AG04450 (cell line): ENCODE data around the gene ATXN1. TPM values are rescaled to one million over a fixed set of nuclear protein-coding genes. Genes with fewer than 3 reads are reported as not detected.

Experiments
- CTCF ChIA-PET: fragments of 300-600, 350-600 bp; formaldehyde crosslinking; extraction: SDS; loops from one replicate; lab custom pipeline; 2022; ENCODE audit warnings: antibody characterized with exemption, inconsistent platforms; lab: Charles Lee
- POLR2A ChIA-PET: fragments of 350-600 bp; formaldehyde crosslinking; extraction: SDS; loops from one replicate; lab custom pipeline; 2021; ENCODE audit warnings: antibody characterized with exemption, inconsistent platforms; lab: Yijun Ruan, JAX
- DNase-seq: peaks from one replicate; pipeline ENCODE4 v3.0.0-alpha.2; 2011; ENCODE audit warnings: low read depth, low spot score
- H3K27ac ChIP-seq: one replicate; pipeline ENCODE4 v1.5.1; 2012; ENCODE audit warnings: low read depth, low read length, control low read depth
- H3K27me3 ChIP-seq: one replicate; pipeline ENCODE4 v1.6.0; 2012; ENCODE audit warnings: low read length; ENCODE audit not compliant: control insufficient read depth, insufficient read depth
- H3K4me3 ChIP-seq: 2 replicates; pipeline ENCODE4 v1.5.1; 2011; ENCODE audit warnings: mild to moderate bottlenecking, low read depth, low read length, control low read depth
- H3K9me3 ChIP-seq: 2 replicates; pipeline ENCODE4 v1.5.1; 2012; ENCODE audit warnings: low read length; ENCODE audit not compliant: control insufficient read depth, insufficient read depth
- CTCF ChIP-seq: IDR thresholded peaks from 2 replicates; pipeline ENCODE4 v1.5.1; 2011; ENCODE audit warnings: low read depth, low read length, control low read depth, inconsistent platforms
- polyA plus RNA-seq: library from polyadenylated mRNA; depleted of rRNA; stranded (reverse); fragments of >200 nt; gene quantifications from 2 replicates; pipeline ENCODE4 v1.2.3, GENCODE V29; 2011

The ATXN1 gene
- polyA plus RNA-seq, 1 experiment, result 12.6 TPM

DNA sequence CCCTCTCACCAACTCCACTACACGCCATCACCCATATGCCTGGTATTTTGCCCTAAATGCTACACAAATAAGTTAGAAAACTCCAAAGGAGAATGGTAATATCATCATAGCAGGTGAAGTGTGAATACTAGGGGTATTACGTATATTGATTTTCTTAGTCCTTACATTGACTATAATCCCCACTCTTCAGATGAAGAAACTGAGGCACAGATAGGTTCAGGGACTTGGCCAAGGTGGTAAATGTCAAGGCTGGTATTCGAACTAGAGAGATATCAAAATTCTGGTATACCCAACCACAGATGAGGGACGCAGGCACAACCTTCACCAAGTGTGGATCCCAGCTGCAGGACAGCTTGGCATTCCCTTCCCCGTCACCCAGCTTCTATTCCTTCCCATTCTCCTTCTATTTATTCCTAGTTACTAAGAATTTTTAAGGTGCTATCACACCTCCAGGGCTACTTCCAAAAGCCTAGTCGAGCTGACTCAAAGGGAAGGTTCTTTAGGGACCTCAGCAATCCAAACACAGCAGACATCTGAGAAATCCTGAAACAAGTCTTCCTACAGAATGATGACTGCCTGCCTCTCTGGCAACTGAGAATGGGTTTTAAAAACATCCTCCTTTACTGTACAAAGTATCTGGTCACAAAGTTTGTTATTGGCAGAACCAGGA lies 32.6 kb downstream of the ATXN1 start:
- peak overlapping the region; percentile 25 for H3K27ac ChIP-seq

DNA sequence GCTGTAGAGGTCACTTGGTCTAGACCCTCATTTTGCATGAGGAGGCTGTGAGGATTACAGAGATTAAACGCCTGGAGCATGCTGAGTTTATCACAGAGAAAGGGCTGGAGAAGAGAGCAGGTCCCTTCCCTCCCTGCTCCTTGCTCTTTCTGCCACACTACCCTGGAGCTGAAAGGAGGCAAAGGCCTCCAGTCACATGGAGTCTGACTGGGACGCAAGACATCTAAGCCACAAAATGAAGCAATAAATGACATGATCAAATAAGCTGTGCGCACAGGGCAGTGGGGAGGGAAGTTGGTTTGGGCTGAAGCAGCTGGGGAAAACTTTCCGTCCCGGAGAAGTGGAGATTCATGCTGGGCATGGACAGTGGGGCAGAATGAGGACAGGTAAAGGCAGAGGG lies 33.3 kb downstream of the ATXN1 start:
- H3K4me3 ChIP-seq, result no peak overlapping the region
- CTCF ChIA-PET, result no interaction called here
- no peak for TF ChIP-seq CTCF
- H3K9me3 ChIP-seq, result no peaks in the 10 kb centered on the region
- no peaks in the 10 kb centered on the region for H3K27me3 ChIP-seq
- no peak for DNase-seq
- POLR2A ChIA-PET, result no interaction called here
- H3K27ac ChIP-seq, result no peak overlapping the region

More for the DNA sequence above, 32.6 kb downstream of the ATXN1 start:
- TF ChIP-seq CTCF, result no peak
- no peak for DNase-seq
- CTCF ChIA-PET, result interaction anchor here (0.8 to 0.9 kb wide), 2 partner anchors 16 to 48 kb away, joined by 3 read pairs; no protein-coding TSS in a partner anchor
- POLR2A ChIA-PET, result interaction anchor here (0.9 kb wide), 1 partner anchor 11 kb away, joined by 4 read pairs; no protein-coding TSS in a partner anchor
- no peak overlapping the region for H3K4me3 ChIP-seq
- no peaks in the 10 kb centered on the region for H3K27me3 ChIP-seq
- no peaks in the 10 kb centered on the region for H3K9me3 ChIP-seq

DNA sequence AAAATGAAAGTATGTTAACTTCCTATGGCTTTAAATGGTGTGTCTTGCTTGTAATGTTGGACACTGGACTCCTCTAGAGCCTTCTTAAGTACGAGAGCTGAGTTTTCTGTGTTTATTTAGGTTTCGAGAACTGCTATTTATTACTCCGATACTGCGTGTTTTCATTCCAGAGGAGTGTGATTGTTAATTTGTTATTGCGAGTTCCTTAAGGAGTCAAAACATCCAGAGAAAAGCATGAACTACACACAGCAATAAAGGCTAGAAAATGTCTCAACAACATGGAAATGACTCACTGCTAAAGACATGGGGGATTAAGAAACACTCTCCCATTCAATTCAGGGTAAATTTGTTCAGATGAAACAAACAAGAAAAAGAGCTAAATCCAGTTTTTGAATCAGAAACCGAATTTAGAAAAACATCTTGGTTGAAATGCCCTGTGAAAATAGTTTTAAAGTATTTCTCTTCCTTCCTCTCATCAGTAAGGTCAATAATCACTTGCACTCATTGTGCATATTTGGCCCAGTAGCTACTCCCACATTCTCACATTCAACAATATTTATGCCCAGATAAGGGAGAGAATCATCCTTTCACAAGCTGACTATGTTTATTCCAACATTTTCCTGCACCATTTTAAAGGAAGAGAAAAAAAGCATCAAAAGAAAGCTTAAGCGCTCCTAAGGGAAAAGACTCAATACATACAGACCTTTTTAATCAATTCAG lies 36.0 kb downstream of the ATXN1 start:
- DNase-seq, result peak; percentile 71
- peak overlapping the region; percentile 72 for H3K27ac ChIP-seq
- POLR2A ChIA-PET, result interaction anchor here (0.6 to 1.7 kb wide), 4 partner anchors 13 to 255 kb away, joined by 3 to 6 read pairs (median 4); no protein-coding TSS in a partner anchor
- CTCF ChIA-PET, result interaction anchor here (0.7 to 1.7 kb wide), 8 partner anchors 12 to 440 kb away, joined by 3 to 5 read pairs (median 3); no protein-coding TSS in a partner anchor
- H3K9me3 ChIP-seq, result no peaks in the 10 kb centered on the region
- H3K4me3 ChIP-seq, result peak overlapping the region; percentile 23
- H3K27me3 ChIP-seq, result no peaks in the 10 kb centered on the region
- TF ChIP-seq CTCF, result no peak

DNA sequence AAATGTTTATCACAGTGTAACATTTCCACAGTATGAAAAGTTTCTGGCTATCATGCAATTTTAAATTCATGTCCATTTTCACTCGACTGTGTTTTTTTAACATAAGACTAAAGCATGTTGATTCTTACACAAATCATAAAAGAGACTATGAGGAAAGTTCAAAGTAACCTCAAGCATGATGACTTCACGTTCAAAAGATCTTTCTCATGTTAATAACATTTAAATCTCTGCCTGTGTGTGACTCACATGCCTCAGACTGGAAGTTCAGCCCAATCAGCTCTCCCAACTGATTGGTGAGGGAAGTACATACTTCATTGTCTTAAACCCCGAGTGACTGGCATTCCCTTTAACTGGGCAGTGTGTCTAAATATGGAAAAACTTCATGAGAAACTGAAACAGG lies 37.4 kb downstream of the ATXN1 start:
- H3K27me3 ChIP-seq, result no peaks in the 10 kb centered on the region
- no peaks in the 10 kb centered on the region for H3K9me3 ChIP-seq
- CTCF ChIA-PET, result interaction anchor here (0.8 to 1.7 kb wide), 5 partner anchors 10 to 213 kb away, joined by 3 to 6 read pairs (median 3); no protein-coding TSS in a partner anchor
- H3K4me3 ChIP-seq, result no peak overlapping the region
- TF ChIP-seq CTCF, result no peak
- peak; percentile 87 for DNase-seq
- POLR2A ChIA-PET, result interaction anchor here (1.3 to 1.9 kb wide), 3 partner anchors 11 to 42 kb away, joined by 3 to 7 read pairs (median 3); partner anchors contain the start of gene ATXN1
- peak overlapping the region; percentile 58 for H3K27ac ChIP-seq
